Adipose tissue (tissue), 3 donors: ENCODE measurements around the gene EBLN2. TPM values are rescaled to one million over a fixed set of nuclear protein-coding genes. Genes with fewer than 3 reads are reported as not detected.

Experiments used
- H3K27ac ChIP-seq: one replicate; pipeline ENCODE4 v1.5.1; 2013; ENCODE audit warnings: low read depth, low read length
- WGBS, 3 donors: extraction: QIAGEN DNeasy Blood & Tissue Kit; methylation state at CpG; one replicate each; pipeline ENCODE4 v1.1.7; 2013; 5-methylcytosine and 5-hydroxymethylcytosine counted together
- polyA plus RNA-seq, 3 donors: library from polyadenylated mRNA; stranded (reverse); fragments of 200-250 nt; gene quantifications; one replicate each; pipeline ENCODE4 v1.2.3, GENCODE V29; 2013
- donor health status: healthy with polysubstance abuse.
- donor health status: Bipolar disorder and iron deficiency.
- donor health status: healthy.

The EBLN2 gene
- polyA plus RNA-seq, 3 donors = 0.34 to 1.1 (median 0.66) TPM

GRCh38 chr3:73096169-73096568 is 34.7 kb downstream of the EBLN2 start:
- WGBS, 3 donors = 81 to 86% (median 84%) methylated on average over 2 of the region's 2 CpGs
- no peak overlapping the region for H3K27ac ChIP-seq

DNA sequence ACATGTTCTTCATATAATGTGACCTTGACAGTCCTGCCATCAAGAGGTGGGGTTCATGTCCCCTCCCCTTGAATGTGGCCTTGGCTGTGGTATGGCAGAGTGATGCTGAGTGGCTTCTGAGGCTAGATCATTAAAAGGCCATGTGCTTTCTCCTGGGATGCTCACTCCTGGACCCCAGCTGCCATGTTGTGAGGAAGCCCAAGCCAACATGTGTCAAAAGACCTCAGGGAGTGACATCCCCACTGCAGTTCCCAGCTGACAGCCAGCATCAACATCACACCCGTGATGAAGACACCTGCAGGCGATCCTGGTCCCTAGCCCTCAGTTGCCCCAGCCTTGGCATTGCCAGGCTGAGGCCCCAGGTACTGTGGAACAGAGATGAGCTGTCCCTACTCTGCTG is 36.6 kb downstream of the EBLN2 start:
- 90 to 97% (median 97%) methylated on average over 2 of the region's 2 CpGs for WGBS, 3 donors
- H3K27ac ChIP-seq = no peak overlapping the region

- WGBS, 3 donors = 75 to 90% (median 76%) methylated on average over 1 of the region's 1 CpG
- no peak overlapping the region for H3K27ac ChIP-seq
These were observed 37.4 kb downstream of the EBLN2 start for GRCh38 chr3:73098873-73099272.

GRCh38 chr3:73100741-73101559 is 39.5 kb downstream of the EBLN2 start:
- H3K27ac ChIP-seq = no peak overlapping the region
- WGBS, 3 donors = 18 to 28% (median 21%) methylated on average over 9 of the region's 9 CpGs

DNA sequence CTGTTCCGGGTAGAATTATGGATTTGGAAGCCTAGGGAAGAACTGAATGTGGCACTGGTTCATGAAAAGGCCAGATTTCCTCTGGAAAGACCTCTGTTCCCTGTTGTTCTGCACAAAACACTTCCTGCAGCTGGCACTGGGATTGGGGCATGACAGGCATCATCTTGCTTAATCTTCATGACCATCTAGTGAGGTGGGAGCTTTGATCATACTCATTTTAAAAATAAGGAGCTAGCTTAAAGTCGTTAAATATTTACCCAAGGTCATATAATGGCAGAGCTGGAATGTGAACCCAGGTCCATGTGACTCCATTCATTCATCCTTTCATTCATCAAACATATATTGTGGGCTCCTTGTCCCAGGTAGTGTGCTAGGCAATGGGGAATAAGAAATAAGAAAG is 40.4 kb downstream of the EBLN2 start:
- no peak overlapping the region for H3K27ac ChIP-seq
- WGBS, 3 donors = 56 to 60% (median 58%) methylated on average over 2 of the region's 2 CpGs

- WGBS, 3 donors = 86 to 95% (median 87%) methylated on average over 3 of the region's 3 CpGs
- H3K27ac ChIP-seq = no peak overlapping the region
These were observed 45.8 kb downstream of the EBLN2 start for GRCh38 chr3:73107215-73107614.

DNA sequence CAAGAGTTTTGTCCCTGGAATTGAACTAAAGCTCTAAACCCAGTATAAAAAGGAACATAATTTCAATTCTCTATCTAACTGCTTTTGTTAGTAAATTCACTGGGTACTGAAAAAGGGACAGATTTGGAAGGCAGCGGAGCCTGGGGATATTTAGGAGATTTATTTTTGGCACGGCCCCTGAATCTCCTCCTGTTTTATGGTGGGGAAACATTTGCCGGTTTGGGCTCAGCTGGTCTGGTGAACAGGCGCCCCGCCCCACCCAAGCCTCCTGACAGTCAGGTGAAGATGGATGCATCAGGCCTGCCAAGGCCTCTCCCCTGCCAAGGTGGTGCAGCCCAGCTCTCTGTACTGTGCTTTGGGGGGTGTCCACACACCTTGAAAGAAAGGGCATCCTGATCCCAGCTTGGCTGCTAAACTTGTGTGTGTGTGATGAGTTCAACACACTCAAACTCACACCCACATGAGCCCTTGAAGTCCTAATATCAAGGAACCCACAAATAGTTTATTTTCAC is 46.3 kb downstream of the EBLN2 start:
- H3K27ac ChIP-seq = no peak overlapping the region
- WGBS, 3 donors = 78 to 91% (median 83%) methylated on average over 5 of the region's 5 CpGs

GRCh38 chr3:73108750-73109149 is 47.3 kb downstream of the EBLN2 start:
- WGBS, 3 donors = 92 to 95% (median 95%) methylated on average over 3 of the region's 3 CpGs
- no peak overlapping the region for H3K27ac ChIP-seq

DNA sequence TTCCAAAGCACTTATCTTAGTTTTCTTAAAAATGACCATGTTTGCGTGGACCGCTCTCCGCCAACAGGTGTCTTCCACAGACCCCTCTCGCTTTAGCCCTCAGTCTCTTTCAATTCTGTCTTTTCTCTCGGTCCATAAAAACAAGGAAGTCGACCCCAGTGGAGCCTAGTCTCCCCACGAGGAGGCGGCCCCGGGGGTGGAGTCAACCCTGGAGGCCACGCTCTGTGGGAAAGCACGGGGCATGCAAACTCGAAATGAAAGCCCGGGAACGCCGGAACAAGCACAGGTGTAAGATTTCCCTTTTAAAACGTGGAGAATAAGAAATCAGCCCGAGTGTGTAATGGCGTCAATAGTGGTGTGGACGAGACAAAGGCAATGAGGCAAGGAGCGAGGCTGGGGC is 49.1 kb downstream of the EBLN2 start:
- 82 to 88% (median 87%) methylated on average over 20 of the region's 20 CpGs for WGBS, 3 donors
- no peak overlapping the region for H3K27ac ChIP-seq

Other genes with a start within 250 kb of the EBLN2 start
- 1 to 10 TPM; 5.0 to 8.4 (median 6.5) TPM for gene SHQ1, start 213.2 kb upstream of the EBLN2 start, polyA plus RNA-seq
- 10 to 100 TPM in 1 of 3 donors, 1 to 10 TPM in 1, under 1 TPM in 1; 0.58 to 17.5 (median 3.3) TPM for gene GXYLT2, start 173.6 kb upstream of the EBLN2 start, polyA plus RNA-seq
- gene PPP4R2, start 64.8 kb upstream of the EBLN2 start, polyA plus RNA-seq = 10 to 100 TPM in 2 of 3 donors, 1 to 10 TPM in 1; 6.5 to 31.5 (median 20.1) TPM